HG02943 (cell line): Measurements from ENCODE around the gene TBC1D2.

Experiments used
- ATAC-seq: cut with Tn5 transposase; IDR thresholded peaks from one replicate; pipeline ENCODE4 v1.9.1; 2021; ENCODE audit warnings: mild to moderate bottlenecking, low read depth, moderate library complexity; ENCODE audit not compliant: unreplicated experiment

TBC1D2 gene

GRCh38 chr9:98247831-98248657, 7.4 kb downstream of the TBC1D2 start:
- ATAC-seq, result no peak

GRCh38 chr9:98242426-98242825, 13.0 kb downstream of the TBC1D2 start:
- no peak for ATAC-seq

GRCh38 chr9:98241357-98242300, 13.8 kb downstream of the TBC1D2 start:
- no peak for ATAC-seq

DNA sequence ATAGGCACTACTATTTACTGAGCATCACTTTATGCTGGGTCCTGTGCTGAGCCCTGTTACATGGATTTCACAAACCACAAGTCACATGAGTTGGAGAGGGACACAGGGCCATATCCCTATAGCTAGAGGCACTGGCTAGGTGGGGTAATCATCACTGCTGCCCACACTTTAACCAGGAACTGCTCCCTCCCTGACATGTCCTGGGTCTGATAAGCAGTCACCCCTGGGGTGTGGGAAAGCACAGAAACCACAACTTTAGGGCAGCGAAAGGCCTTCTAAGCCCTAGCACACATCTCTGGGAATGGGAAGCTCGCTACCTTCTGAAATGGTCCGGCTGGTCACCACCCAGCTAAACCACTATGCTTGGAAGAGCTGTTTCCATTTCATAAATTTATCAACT, 15.0 kb downstream of the TBC1D2 start:
- no peak for ATAC-seq

GRCh38 chr9:98236901-98237487, 18.5 kb downstream of the TBC1D2 start:
- ATAC-seq, result no peak

DNA sequence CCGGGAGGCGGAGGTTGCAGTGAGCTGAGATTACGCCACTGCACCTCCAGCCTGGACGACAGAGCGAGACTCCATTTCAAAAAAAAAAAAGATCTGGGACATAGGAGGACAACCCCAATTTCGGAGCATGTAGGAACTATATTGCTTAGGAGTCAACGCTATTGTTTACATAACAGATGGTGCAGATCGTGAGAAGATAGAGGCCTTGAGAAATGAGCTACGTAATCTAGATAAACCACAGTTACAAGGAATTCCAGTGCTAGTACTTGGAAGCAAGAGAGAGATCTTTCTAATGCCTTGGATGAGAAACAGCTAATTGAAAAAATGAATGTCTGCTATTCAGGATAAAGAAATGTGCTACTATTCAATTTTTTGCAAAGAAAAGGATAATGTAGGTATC, 20.3 kb downstream of the TBC1D2 start:
- no peak for ATAC-seq

DNA sequence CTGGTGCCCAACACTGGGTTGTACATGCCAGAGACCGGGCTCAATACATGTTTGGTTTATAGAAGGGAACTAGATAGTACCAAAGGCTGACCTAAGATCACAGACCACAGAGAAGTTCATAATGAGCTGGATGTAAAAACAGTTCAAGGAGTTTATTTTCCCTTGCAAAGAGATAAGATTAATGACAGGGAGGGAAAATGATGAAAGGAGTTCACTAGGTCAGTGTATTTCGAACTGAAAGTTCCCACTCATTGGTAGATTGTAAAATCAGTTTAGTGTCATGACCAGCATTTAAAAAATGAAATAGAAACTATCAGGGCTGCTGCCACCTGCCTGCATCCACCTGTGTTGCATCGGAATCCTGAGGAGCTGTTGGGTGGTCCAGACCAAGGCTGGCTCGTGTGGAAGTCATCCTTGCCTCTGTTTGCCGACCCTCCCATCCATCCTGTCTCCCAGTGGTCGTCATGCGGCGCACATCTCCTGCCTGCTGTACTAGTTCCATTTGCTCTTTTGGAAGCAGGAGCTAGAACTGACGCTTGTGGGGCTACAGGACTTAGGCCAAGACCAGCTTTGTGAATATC, 21.1 kb downstream of the TBC1D2 start:
- ATAC-seq, result no peak

DNA sequence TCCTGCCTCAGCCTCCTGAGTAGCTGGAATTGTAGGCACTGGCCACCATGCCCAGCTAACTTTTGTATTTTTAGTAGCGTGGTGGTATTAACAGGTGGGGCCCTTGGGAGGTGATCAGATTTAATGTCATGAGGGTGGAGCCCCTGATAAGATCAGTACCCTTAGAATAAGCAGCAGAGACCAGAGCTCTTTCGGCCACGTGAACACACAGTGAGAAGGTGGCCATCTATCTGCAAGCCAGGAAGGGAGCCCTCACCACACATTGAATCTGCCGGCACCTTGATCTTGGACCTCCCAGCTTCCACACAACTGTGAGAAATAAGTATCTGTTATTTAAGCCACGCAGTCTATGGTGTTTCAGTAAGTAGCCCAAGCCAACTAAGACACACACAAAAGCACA, 22.5 kb downstream of the TBC1D2 start:
- no peak for ATAC-seq

GRCh38 chr9:98231770-98232478, 23.5 kb downstream of the TBC1D2 start:
- ATAC-seq, result no peak

DNA sequence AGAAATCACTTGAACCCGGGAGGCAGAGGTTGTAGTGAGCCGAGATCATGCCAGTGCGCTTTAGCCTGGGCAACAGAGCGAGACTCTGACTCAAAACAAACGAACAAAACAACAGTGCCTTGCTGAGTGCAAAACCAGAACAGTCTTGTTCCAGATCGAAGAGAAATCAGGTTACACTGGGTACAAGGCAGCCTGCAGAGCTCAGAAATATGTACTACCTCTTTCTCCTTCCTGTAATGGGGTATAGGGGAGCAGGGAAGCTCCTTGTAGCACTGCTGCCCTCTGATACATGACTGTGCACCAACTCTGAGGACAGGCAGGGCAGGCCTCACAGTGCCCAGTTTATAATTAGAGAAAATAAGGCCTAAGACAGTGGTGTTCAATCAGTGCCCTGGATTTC, 24.7 kb downstream of the TBC1D2 start:
- ATAC-seq, result no peak

DNA sequence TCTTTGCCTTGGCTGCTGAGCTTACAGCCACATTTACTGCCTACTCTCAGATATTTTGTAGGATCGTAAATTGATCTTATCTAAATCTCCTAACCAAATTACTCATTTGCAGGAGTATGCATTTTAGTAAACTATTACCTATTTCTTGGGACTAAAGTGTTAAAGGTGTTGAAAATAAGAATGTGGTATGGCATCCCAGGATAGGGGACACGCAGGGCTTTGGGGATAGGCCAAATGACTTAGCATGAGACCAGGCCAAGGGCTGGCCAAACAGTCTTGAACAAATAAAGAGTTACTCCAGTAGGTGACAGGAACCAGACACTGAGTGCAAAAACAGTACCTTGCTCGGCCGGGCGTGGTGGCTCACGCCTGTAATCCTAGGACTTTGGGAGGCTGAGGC, 25.1 kb downstream of the TBC1D2 start:
- ATAC-seq, result no peak

- no peak for ATAC-seq
Observed at GRCh38 chr9:98229620-98230019, 25.8 kb downstream of the TBC1D2 start.

DNA sequence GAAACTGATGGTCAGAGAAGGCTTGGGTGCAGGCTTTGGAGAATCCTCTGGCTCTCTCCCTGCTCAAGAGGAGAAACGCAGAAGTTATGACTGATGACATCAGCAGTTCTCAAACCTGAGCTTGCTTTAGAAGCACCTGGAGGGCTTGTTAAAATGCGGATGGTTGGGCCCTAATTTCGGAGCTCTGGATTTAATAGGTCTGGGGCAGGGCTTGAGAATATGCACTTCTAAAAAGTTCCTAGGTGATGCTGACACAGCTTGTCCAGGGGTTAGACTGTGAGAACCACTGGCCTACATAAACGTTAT, 26.4 kb downstream of the TBC1D2 start:
- ATAC-seq, result no peak

DNA sequence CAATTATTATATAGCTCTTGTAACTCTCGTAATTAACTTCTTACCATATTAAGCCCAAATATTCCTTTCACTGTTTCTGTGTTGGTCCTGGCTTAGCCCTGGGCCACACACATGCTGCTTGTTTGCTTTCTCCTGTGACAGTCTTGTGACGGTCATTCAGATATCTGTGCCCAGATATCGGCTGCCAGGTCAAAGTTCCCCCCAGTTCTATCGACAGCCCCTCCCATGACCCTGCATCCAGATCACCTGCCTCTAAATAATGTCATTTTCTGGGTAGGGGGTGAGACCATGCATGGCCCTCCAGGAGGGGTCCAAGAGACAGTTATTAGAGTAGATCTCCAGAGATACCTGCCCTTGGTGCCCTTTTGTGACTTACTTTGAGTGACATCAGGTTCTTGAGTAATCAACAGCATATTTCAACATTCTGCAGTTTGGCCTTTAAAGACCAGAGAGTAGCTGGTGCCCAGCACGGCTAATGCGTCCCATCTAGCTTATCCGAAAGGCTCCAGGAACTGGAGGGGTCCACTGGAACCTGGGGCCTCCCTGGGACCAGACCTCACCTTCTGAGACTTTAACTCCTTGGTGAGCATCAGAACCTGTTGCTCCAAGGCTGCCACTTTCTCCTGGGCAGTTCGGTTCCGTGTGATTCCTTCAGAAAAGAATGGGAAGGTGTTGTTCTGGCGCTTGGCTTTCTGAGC, 26.9 kb downstream of the TBC1D2 start:
- ATAC-seq, result no peak

- ATAC-seq, result no peak
Observed at GRCh38 chr9:98227883-98228282, 27.6 kb downstream of the TBC1D2 start.

- no peak for ATAC-seq
Observed at GRCh38 chr9:98226957-98227356, 28.5 kb downstream of the TBC1D2 start.

DNA sequence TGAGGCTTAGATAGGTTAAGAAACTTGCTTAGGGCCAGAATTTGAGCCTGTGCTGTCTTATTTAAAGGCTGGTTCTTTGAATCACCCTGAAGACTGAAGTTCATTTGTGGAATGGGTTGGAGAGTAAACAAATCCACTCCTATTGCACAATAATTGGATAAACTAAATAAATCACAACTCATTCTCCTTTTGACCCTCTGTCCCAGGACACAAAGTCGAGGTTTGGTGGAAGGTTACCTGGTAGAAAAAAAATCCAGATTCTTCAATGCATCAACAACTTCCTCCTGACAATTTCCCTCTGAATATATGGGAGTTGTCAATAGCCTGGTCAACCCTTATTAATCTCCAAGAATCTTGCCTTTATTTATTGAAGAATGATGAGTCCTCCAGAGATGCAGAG, 28.9 kb downstream of the TBC1D2 start:
- no peak for ATAC-seq

- no peak for ATAC-seq
Observed at GRCh38 chr9:98225015-98225442, 30.4 kb downstream of the TBC1D2 start.

DNA sequence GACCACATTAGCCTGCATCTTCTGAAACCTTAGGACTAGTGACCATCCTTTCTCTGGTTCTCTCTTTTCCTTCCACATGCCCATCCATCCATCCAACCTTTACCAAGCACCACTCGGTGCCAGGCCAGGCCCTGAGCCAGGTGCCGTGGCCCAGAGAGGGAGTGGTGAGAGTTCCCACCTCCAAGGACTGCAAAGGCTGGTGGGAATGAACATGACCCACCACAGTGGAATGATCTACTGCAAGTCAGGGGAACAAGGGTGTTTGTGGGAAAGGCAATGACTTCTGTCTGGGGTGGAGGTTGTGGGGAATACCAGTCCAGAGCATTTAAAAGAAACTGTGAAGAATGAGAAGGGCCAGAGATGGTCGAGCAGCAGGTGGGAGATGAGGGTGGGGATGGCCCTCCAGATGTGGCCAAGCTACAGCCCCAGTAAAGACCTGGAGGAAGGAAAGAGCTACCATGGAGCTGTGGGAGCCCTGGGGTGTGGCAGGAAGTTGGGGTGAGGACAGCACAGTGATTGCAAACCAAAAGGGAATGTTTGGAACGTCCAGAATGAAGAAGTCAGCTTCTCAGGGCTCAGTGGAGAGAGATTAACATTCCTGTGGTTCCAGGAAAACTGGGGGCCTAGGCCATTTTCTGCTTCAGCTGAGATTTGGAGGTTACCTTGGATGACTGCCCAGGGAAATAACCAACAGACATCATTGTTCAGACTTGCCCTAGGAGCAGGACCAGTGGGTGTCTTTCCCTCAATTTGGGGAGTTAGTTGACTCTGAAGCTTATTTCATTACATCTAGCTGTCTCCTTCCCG, 32.4 kb downstream of the TBC1D2 start:
- ATAC-seq, result no peak
